ENCODE measurements around the gene SIL1. TPM values are rescaled to one million over a fixed set of nuclear protein-coding genes. Genes with fewer than 3 reads are reported as not detected.
"Not testable (repeated sequence)": the region's sequence is repeated elsewhere in the genome, so short reads cannot be mapped to it uniquely, and the experiment has no call there.

SIL1 gene
- total and polyA plus RNA-seq, 2 experiments from 2014 or later: 78.8 to 89.8 TPM

- no peak overlapping the region for H3K27ac ChIP-seq
- in situ Hi-C loops (cut with MboI): no loop called here
- WGBS, 2 experiments (ENCODE audit: low coverage in 1 of 2, low lambda C conversion rate in 2 of 2, missing lambda C conversion rate in 2 of 2): 93 to 94% methylated on average over 4 of the region's 4 CpGs
- H3K27me3 ChIP-seq (replicated peaks; ENCODE audit: insufficient read depth): no peaks in the 10 kb centered on the region
- no peak overlapping the region for H3K4me2 ChIP-seq (ENCODE audit: unreplicated experiment)
- no peak for DNase-seq
- no peak for TF ChIP-seq EZH2phosphoT487 (IDR thresholded peaks at IDR 0.05; ENCODE audit: insufficient read depth, low read depth)
- TF ChIP-seq EZH2 (IDR thresholded peaks at IDR 0.05; ENCODE audit: insufficient read depth, poor library complexity, severe bottlenecking): no peak
- H2AFZ ChIP-seq: no peak overlapping the region
- H3K9ac ChIP-seq: no peak overlapping the region
- no peaks in the 10 kb centered on the region for H3K9me2 ChIP-seq (ENCODE audit: insufficient read depth)
- 0 out of 2 replicates have a peak, but pooled peaks cover 5% of the 10 kb centered on the region for H4K20me1 ChIP-seq (ENCODE audit: insufficient read depth)
- no peaks in the 10 kb centered on the region for H3K36me3 ChIP-seq (ENCODE audit: low read depth)
- no peaks in the 10 kb centered on the region for H3K9me3 ChIP-seq (ENCODE audit: low read depth)
- no peak overlapping the region for H3K4me3 ChIP-seq
- peaks cover 16% of the 10 kb centered on the region for H3K4me1 ChIP-seq (ENCODE audit: insufficient read depth)
- H3F3A ChIP-seq (ENCODE audit: insufficient read depth): peaks cover 19% of the 10 kb centered on the region; the same call in 1 of the 2 replicates
- peaks cover 90% of the 10 kb centered on the region for H3K79me2 ChIP-seq (ENCODE audit: insufficient read depth)
These were observed 15.5 kb downstream of the SIL1 start for GRCh38 chr5:139182528-139183296.

- H3K27me3 ChIP-seq (replicated peaks; ENCODE audit: insufficient read depth): no peaks in the 10 kb centered on the region
- no peaks in the 10 kb centered on the region for H3K36me3 ChIP-seq (ENCODE audit: low read depth)
- 46 to 56% methylated on average over 8 of the region's 8 CpGs for WGBS, 2 experiments (ENCODE audit: low coverage in 1 of 2, low lambda C conversion rate in 2 of 2, missing lambda C conversion rate in 2 of 2)
- H3K4me3 ChIP-seq: 0 out of 2 replicates have a peak overlapping the region, but pooled peaks have one; percentile 6
- H3K9ac ChIP-seq: no peak overlapping the region
- in situ Hi-C loops (cut with MboI): no loop called here
- H4K20me1 ChIP-seq (ENCODE audit: insufficient read depth): 0 out of 2 replicates have a peak, but pooled peaks cover 5% of the 10 kb centered on the region
- peak; percentile 65 for DNase-seq
- H3K79me2 ChIP-seq (ENCODE audit: insufficient read depth): peaks cover 90% of the 10 kb centered on the region
- H3F3A ChIP-seq (ENCODE audit: insufficient read depth): peaks cover 19% of the 10 kb centered on the region; the same call in 1 of the 2 replicates
- H3K9me2 ChIP-seq (ENCODE audit: insufficient read depth): no peaks in the 10 kb centered on the region
- peaks cover 16% of the 10 kb centered on the region for H3K4me1 ChIP-seq (ENCODE audit: insufficient read depth)
- H3K27ac ChIP-seq: peak overlapping the region; percentile 51
- no peaks in the 10 kb centered on the region for H3K9me3 ChIP-seq (ENCODE audit: low read depth)
- no peak overlapping the region for H2AFZ ChIP-seq
- no peak for TF ChIP-seq EZH2phosphoT487 (IDR thresholded peaks at IDR 0.05; ENCODE audit: insufficient read depth, low read depth)
- TF ChIP-seq EZH2 (IDR thresholded peaks at IDR 0.05; ENCODE audit: insufficient read depth, poor library complexity, severe bottlenecking): no peak
- peak overlapping the region; percentile 35 for H3K4me2 ChIP-seq (ENCODE audit: unreplicated experiment)
These were observed 16.2 kb downstream of the SIL1 start for GRCh38 chr5:139181835-139182452.

- Histone ChIP-seq H3K4me3 (0 out of 2 replicates have a peak overlapping the region, but pooled peaks have one; percentile 6), H3K9me3 (ENCODE audit: low read depth) (no peaks in the 10 kb centered on the region), H3F3A (ENCODE audit: insufficient read depth) (peaks cover 19% of the 10 kb centered on the region; the same call in 1 of the 2 replicates), H2AFZ (no peak overlapping the region), H3K4me1 (ENCODE audit: insufficient read depth) (peaks cover 16% of the 10 kb centered on the region), H4K20me1 (ENCODE audit: insufficient read depth) (0 out of 2 replicates have a peak, but pooled peaks cover 5% of the 10 kb centered on the region), H3K27ac (peak overlapping the region; percentile 51), H3K4me2 (ENCODE audit: unreplicated experiment) (peak overlapping the region; percentile 35), H3K79me2 (ENCODE audit: insufficient read depth) (peaks cover 90% of the 10 kb centered on the region), H3K9me2 (ENCODE audit: insufficient read depth) (no peaks in the 10 kb centered on the region), H3K36me3 (ENCODE audit: low read depth) (no peaks in the 10 kb centered on the region), H3K27me3 (replicated peaks; ENCODE audit: insufficient read depth) (no peaks in the 10 kb centered on the region), H3K9ac (no peak overlapping the region)
- TF ChIP-seq EZH2 (IDR thresholded peaks at IDR 0.05; ENCODE audit: insufficient read depth, poor library complexity, severe bottlenecking): no peak
- no peak for TF ChIP-seq EZH2phosphoT487 (IDR thresholded peaks at IDR 0.05; ENCODE audit: insufficient read depth, low read depth)
- in situ Hi-C loops (cut with MboI): no loop called here
- WGBS, 2 experiments (ENCODE audit: low coverage in 1 of 2, low lambda C conversion rate in 2 of 2, missing lambda C conversion rate in 2 of 2): 27 to 35% methylated on average over 2 of the region's 2 CpGs
- peak; percentile 64 for DNase-seq
These were observed 16.8 kb downstream of the SIL1 start for GRCh38 chr5:139181322-139181730.

- Histone ChIP-seq H3K9ac (no peak overlapping the region), H2AFZ (no peak overlapping the region), H3K4me2 (ENCODE audit: unreplicated experiment) (peak overlapping the region; percentile 35), H4K20me1 (ENCODE audit: insufficient read depth) (0 out of 2 replicates have a peak, but pooled peaks cover 5% of the 10 kb centered on the region), H3F3A (ENCODE audit: insufficient read depth) (peaks cover 19% of the 10 kb centered on the region; the same call in 1 of the 2 replicates), H3K27ac (peak overlapping the region; percentile 51), H3K36me3 (ENCODE audit: low read depth) (no peaks in the 10 kb centered on the region), H3K9me2 (ENCODE audit: insufficient read depth) (no peaks in the 10 kb centered on the region), H3K27me3 (replicated peaks; ENCODE audit: insufficient read depth) (no peaks in the 10 kb centered on the region), H3K9me3 (ENCODE audit: low read depth) (no peaks in the 10 kb centered on the region), H3K4me1 (ENCODE audit: insufficient read depth) (peaks cover 16% of the 10 kb centered on the region), H3K4me3 (no peak overlapping the region), H3K79me2 (ENCODE audit: insufficient read depth) (peaks cover 90% of the 10 kb centered on the region)
- DNase-seq: no peak
- in situ Hi-C loops (cut with MboI): no loop called here
- TF ChIP-seq EZH2phosphoT487 (IDR thresholded peaks at IDR 0.05; ENCODE audit: insufficient read depth, low read depth): no peak
- TF ChIP-seq EZH2 (IDR thresholded peaks at IDR 0.05; ENCODE audit: insufficient read depth, poor library complexity, severe bottlenecking): no peak
- 8 to 19% methylated on average over 1 of the region's 1 CpG for WGBS, 2 experiments (ENCODE audit: low coverage in 1 of 2, low lambda C conversion rate in 2 of 2, missing lambda C conversion rate in 2 of 2)
These were observed 17.3 kb downstream of the SIL1 start for GRCh38 chr5:139180850-139181249.

DNA sequence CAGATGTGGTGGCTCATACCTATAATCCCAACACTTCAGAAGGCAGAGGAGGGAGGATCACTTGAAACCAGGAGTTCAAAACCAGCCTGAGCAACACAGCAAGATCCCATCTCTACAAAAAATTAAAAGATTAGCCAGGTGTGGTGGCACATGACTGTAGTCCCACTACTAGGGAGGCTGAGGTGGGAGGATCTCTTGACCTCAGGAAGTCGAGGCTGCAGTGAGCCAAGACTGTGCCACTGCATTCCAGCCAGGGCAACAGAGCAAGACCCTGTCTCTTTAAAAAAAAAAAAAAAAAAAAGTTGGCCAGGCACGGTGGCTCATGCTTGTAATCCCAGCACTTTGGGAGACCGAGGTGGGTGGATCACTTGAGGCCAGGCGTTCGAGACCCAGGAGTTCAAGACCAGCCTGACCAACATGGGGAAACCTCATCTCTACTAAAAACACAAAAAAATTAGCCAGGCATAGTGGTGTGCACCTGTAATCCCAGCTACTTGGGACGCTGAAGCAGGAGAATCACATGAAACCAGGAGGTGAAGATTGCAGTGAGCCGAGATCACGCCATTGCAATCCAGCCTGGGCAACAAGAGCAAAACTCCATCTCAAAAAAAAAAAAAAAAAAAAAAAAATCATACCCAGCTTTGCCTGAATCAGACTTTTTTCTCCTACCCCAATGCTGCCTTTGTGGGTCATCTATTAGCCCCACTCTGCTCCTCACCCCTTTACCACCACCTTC lies 18.2 kb downstream of the SIL1 start:
- H4K20me1 ChIP-seq (ENCODE audit: insufficient read depth); H3K4me3 ChIP-seq; H3K9me3 ChIP-seq (ENCODE audit: low read depth); DNase-seq; H2AFZ ChIP-seq; H3K4me2 ChIP-seq (ENCODE audit: unreplicated experiment); H3K9me2 ChIP-seq (ENCODE audit: insufficient read depth); in situ Hi-C loops (cut with MboI); H3K27ac ChIP-seq; H3K36me3 ChIP-seq (ENCODE audit: low read depth); H3K27me3 ChIP-seq (replicated peaks; ENCODE audit: insufficient read depth); H3K9ac ChIP-seq: not testable (repeated sequence)
- Histone ChIP-seq H3F3A (ENCODE audit: insufficient read depth) (peaks cover 19% of the 10 kb centered on the region; the same call in 1 of the 2 replicates), H3K79me2 (ENCODE audit: insufficient read depth) (peaks cover 90% of the 10 kb centered on the region), H3K4me1 (ENCODE audit: insufficient read depth) (peaks cover 16% of the 10 kb centered on the region)
- 64 to 68% methylated on average over 6 to 8 of the region's 8 CpGs for WGBS, 2 experiments (ENCODE audit: low coverage in 1 of 2, low lambda C conversion rate in 2 of 2, missing lambda C conversion rate in 2 of 2)
